ENCODE results near the gene GPX5.

- TF ChIP-seq TAF1 (IDR thresholded peaks at IDR 0.05; ENCODE audit: low read depth): no peak
- no peak for TF ChIP-seq CTCF (IDR thresholded peaks at IDR 0.05; ENCODE audit: poor library complexity, severe bottlenecking)
- no peak for TF ChIP-seq EP300 (conservative IDR thresholded peaks at IDR 0.05; ENCODE audit: poor library complexity, severe bottlenecking)
- TF ChIP-seq EZH2 (IDR thresholded peaks at IDR 0.05; ENCODE audit: borderline replicate concordance, insufficient read depth, low read length, poor library complexity, severe bottlenecking): no peak
- TF ChIP-seq REST (IDR thresholded peaks at IDR 0.05; ENCODE audit: borderline replicate concordance): no peak
- no peak for TF ChIP-seq MXI1 (conservative IDR thresholded peaks at IDR 0.05; ENCODE audit: poor library complexity, severe bottlenecking)
- no peak for TF ChIP-seq POLR2AphosphoS5 (IDR thresholded peaks at IDR 0.05)
- TF ChIP-seq RAD21 (conservative IDR thresholded peaks at IDR 0.05): no peak
- no peak for TF ChIP-seq SMC3 (conservative IDR thresholded peaks at IDR 0.05; ENCODE audit: poor library complexity)
These were observed 44.1 kb downstream of the GPX5 start for GRCh38 chr6:28569748-28570147.

All from neural cell (in vitro differentiated cells).